NCI-H748 (cell line): ENCODE results near the gene LRIG1.
A peak's percentile ranks its signal among the peaks of the same experiment; 100 is the strongest.

ENCODE experiments used
- DNase-seq: peaks from one replicate; lab custom pipeline; 2025; ENCODE audit not compliant: unreplicated experiment; lab: John Stamatoyannopoulos, UW

The LRIG1 gene

DNA sequence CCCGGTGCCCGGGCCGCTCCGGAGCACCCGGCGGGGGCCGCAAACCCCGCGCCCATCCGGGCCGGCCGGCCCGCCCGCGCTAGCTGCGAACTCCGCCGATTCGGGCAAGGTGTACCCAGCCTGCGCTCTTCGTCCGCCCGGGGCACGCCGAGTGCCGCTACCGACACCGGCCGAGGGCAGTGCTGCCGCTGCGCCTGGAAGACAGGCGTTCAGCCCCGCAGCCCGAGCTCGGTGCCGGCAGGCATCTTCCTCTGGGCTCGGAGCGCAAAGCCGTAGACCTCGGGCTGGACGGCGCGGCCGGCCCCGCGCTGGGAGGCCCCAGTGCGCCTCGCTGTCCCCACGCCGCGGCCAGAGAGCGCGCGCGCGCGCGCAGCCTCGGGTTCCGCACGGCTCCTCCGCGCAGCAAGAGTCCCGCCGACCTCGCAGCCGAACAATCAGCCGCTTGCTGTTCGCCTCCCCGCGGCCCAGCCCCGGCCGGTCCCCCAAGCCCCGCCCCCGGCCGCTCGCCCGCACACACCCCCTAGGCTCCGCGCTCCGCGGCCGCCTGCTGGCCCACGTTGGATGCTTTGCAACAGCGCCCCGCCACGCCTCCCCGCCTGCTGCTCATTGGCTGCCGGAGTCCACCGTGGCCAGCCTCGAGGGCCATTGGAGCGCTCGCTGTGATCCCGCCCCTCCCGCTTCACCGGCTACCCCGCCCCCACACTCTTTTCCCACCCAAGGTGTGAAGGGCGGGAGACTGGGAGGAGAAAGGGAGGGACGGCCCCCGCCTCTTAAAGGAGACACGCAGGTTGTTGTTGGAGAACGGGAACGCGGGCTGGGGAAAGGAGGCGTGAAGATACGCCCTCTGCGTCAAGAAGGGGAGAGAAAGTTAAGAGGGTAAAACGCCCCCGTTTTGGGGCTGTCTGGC lies at the start of gene LRIG1:
Gene LRIG1, minus strand, starts transcription at position 447 of the 907 bp plus-strand sequence. CDS start 615 bp downstream, outside the sequence.
- peak; percentile 97 for DNase-seq

DNA sequence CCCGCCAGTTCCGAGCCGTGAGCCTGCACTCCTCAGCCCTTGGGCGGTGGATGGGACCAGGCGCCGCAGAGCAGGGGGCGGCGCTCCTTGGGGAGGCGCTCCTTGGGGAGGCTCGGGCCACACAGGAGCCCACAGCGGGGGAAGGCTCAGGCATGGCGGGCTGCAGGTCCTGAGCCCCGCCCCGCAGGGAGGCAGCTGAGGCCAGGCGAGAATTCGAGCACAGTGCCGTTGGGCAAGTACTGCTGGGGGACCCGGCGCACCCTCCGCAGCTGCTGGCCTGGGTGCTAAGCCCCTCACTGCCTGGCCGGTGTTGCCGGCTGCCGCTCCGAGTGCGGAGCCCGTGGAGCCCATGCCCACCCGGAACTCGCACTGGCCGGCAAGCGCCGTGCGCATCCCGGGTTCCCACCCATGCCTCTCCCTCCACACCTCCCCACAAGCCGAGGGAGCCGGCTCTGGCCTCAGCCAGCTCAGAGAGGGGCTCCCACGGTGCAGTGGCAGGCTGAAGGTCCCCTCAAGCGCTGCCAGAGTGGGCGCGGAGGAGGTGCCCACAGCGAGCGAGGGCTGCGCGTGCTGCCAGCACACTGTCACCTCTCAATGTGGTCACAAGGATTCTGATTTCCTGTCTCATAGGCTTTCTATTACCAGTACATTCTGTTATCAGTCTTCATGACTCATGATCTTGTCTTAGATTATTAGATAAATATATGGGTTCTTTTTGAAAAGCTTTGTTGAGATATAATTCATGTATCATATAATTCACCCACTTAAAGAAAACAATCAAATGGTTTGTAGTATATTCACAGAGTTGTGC lies 44.0 kb upstream of the LRIG1 start:
- DNase-seq = no peak

DNA sequence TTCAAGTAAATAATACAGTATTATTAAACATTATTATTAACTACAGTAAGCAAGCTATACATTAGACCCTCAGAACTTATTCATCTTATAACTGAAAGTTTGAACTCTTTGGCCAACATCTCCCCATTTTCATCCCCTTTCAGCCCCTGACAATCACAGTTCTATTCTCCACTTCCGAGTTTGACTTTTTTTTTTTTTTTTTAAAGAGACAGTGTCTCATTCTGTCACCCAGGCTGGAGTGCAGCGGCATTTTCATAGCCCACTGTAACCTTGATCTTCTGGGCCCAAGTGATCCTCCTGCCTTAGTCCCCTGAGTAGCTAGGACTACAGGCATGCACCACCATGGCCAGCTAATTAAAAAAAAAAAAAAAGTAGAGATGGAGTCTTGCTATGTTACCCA lies 41.3 kb upstream of the LRIG1 start:
- no peak for DNase-seq

DNA sequence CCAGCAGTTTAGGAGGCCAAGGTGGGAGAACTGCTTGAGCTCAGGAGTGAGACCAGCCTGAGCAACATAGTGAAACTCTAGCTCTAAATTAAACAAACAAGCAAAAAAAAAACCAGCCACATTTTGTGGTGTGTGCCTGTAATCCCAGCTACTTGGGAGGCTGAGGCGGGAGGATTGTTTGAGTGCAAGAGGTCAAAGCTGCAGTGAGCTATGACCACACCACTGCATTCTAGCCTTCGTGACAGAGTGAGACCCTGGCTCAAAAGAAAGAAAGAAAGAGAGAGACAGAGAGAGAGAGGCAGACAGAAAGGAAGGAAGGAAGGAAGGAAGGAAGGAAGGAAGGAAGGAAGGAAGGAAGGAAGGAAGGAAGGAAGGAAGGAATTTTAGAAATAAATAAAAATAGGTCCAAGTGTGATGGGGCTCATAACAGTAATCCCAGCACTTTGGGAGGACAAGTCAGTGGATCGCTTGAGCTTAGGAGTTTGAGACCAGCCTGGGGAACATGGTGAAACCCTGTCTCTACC lies 38.7 kb upstream of the LRIG1 start:
- no peak for DNase-seq

DNA sequence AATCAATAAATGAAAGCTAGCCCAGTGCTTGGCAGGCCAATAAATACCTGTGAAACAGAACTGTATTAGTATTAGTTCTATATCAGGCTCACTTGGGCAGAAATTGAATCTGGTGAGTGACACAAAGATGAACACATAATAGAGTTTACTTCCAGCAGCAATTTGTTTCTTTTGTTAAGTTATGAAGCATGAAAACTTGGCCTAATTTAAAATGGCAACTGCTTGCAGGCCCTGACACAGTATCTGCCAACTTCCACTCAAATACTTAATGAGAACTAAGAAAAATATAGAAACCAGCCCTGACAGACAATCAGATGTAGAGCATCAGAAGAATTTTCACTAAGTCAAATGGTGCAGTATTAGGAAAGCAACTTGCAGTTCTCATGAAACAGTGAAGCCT lies 37.6 kb upstream of the LRIG1 start:
- no peak for DNase-seq

- no peak for DNase-seq
Observed at GRCh38 chr3:66537735-66538134, 36.9 kb upstream of the LRIG1 start.

GRCh38 chr3:66536791-66537190 lies 36.0 kb upstream of the LRIG1 start:
- no peak for DNase-seq

- DNase-seq = no peak
Observed at GRCh38 chr3:66534304-66534845, 33.6 kb upstream of the LRIG1 start.

DNA sequence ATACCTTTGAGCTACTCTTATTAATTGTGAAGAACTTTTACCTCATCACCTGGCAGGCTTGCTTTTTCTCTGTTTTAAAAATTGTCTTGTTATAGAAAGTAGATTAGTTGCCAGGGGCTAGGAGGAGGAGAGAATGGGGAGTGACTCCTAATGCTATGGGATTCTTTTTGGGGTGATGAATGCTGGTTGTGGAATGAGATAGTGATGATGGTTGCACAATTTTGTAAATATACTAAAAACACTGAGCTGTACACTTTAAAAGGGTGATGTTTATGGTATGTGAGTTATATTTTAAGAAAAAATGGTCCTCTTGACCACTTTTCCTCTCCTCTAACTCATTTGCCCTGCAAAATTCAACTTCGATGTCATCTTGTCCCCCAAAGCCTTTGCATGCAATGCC lies 31.8 kb upstream of the LRIG1 start:
- DNase-seq = no peak

GRCh38 chr3:66532160-66532587 lies 31.4 kb upstream of the LRIG1 start:
- DNase-seq = no peak

DNA sequence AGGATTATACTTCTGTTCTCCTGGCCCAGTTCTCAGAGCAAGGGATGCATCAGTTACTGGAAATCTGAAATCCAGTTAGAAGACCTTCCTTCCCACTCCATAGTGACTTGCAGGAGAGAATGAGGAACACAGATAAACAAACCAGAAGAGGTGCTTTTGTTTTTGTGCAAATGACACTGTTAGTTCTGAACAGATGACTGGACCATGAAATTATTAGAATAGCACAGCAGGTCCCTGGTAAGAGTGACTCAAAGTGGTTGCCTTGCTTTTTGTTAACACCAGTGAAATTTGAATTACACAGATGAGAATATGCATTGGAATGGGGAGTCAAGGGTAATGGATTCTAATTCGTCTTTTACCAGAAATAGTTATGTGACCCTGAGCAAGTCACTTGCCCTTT lies 30.4 kb upstream of the LRIG1 start:
- DNase-seq = no peak

DNA sequence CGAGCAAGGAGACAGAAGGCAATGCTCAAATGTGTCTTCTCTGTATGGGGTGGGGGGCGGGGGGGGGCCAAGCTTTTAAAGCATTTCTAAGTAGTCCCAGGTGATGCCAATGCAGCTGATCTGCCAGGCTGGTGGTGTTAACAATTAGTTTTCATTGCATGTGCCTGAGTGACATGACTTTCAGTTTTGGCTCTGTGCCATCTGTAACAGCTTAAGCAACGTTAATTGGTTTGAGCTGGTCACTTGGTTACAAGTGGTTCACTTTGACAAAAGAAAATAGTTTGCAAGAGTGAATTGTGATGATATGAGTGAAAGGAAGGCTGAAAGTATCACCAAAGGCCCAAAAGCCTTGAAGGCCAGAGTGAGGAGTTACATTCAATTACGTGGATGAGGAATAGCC lies 26.4 kb upstream of the LRIG1 start:
- DNase-seq = peak; percentile 62

- DNase-seq = no peak
Observed at GRCh38 chr3:66525771-66526170, 24.9 kb upstream of the LRIG1 start.

- no peak for DNase-seq
Observed at GRCh38 chr3:66520724-66521123, 19.9 kb upstream of the LRIG1 start.

GRCh38 chr3:66518644-66519043 lies 17.8 kb upstream of the LRIG1 start:
- DNase-seq = no peak

DNA sequence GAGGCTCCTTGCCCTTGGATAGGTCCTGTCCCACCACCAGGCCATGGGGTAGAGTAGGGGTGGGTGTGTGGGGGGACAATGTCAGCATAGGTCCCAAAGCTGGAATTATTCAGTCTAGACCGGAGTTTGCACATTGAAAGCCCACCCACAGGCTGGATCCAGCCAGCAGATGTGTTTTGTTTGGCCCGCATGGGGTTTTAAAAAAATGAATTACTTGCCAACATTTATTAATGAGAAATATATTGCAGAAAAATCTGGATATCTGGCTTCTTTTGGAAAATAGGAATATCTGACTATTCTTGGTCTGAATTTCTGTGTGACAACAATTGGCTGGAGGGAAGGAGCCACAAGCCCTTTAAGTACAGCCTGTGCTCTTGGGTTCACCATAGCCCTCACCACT lies 17.3 kb upstream of the LRIG1 start:
- no peak for DNase-seq

DNA sequence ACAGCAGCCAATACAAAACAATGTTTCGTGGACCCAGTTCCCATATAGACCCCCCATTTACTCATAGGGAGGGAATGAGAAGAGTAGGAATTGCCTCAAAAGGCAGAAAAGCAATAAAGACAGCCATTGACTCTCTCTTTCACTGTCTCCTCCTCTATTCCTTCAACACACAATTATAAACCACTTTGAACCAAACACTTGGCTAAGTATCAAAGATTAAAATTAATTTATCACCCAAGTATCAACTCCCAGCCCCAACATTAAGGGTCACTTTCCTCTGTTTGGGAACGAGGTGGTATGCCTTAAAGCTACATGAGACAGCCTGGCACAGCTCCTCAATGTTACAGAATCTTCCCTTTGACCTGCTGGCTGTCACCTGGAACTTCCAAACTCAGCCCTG lies 16.4 kb upstream of the LRIG1 start:
- no peak for DNase-seq

DNA sequence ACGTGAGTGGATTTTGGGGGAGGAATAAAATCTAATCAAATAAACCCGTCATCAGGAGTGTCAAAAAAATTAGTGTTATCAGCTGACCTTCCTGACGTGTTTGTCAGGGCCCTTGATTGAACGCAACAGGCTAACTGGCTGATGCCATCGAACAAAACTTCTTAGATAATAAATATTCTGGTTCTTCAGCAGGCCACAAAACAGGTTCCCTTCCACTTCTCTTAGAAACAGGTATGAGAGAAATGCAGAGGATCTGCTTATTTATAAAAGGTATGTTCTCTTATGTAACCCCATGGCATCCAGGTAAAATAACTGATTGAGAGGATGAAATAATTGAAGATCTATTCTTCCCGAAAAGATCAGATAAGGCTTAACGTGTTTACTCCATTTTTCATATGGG lies 7.6 kb upstream of the LRIG1 start:
- no peak for DNase-seq

DNA sequence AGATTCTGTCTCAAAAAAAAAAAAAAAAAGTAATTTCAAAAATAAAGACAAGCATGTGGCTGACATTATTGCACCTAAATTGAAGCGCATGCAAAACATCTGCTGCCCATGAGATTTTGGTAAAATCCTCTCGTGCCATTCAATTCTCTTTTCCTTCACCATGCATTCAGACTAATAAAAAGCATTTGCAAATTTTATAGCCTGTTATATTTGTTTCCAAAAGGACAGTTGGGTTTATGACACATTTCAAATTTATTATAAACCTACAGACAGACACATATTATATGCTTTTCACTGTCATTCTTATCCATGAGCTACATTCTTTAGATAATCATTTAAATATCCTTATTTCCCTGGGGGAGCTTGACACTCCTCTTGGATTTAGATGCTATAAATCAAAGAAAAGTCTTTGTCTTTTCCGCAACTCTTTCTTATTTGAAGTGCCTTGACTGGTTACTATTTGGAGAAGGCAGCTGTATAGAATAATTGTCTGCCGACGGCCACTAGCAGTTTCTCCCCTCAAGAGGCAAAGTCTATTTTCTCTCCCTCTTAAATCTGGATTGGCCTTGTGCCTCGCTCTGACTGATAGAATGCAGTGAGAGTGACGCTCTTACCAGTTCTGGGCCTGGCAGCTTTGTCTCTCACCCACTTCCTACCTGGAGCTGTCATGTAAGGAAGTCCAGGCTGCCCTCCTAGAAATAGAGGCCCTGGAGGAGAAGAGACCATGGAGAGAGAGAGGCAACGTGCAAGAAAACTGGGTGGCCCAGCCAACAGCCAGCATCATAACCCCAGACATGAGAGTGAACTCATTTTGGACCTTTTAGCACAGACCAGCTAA lies 6.8 kb upstream of the LRIG1 start:
- DNase-seq = no peak

- no peak for DNase-seq
Observed at GRCh38 chr3:66506154-66506553, 5.3 kb upstream of the LRIG1 start.
